Renal cortical epithelial cell (primary cell): ENCODE measurements around the gene OVAAL. TPM values are rescaled to one million over a fixed set of nuclear protein-coding genes. Genes with fewer than 3 reads are reported as not detected.

Experiments used
- DNase-seq: peaks from one replicate; pipeline ENCODE4 v3.0.0-alpha.2; 2011; ENCODE audit warnings: low read depth
- total RNA-seq: library from RNA; depleted of rRNA; stranded (reverse); fragments of >200 nt; gene quantifications from 2 replicates; pipeline ENCODE4 v1.2.3, GENCODE V29; 2014

Gene OVAAL
- total RNA-seq, 1 donor from 2014 or later, result not detected

DNA sequence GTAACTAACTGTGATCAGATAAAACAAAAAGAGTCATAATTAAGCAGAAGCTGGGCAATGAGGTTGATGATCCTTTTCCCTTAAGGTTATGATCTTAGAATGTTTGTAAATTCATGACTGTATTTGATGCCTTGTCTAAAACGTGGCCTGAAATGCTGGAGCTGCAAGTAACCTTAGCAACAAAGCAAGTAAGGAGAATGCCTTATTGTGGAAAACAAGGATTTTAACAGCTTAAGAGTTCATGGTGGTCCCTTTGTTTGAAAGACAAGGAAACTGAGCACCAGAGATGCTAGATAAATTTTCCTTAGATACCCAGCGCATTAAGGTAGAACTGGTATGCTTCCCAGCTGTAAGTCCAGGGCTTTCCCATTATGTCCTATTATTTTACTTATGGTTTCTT lies 47.4 kb downstream of the OVAAL start:
- no peak for DNase-seq

DNA sequence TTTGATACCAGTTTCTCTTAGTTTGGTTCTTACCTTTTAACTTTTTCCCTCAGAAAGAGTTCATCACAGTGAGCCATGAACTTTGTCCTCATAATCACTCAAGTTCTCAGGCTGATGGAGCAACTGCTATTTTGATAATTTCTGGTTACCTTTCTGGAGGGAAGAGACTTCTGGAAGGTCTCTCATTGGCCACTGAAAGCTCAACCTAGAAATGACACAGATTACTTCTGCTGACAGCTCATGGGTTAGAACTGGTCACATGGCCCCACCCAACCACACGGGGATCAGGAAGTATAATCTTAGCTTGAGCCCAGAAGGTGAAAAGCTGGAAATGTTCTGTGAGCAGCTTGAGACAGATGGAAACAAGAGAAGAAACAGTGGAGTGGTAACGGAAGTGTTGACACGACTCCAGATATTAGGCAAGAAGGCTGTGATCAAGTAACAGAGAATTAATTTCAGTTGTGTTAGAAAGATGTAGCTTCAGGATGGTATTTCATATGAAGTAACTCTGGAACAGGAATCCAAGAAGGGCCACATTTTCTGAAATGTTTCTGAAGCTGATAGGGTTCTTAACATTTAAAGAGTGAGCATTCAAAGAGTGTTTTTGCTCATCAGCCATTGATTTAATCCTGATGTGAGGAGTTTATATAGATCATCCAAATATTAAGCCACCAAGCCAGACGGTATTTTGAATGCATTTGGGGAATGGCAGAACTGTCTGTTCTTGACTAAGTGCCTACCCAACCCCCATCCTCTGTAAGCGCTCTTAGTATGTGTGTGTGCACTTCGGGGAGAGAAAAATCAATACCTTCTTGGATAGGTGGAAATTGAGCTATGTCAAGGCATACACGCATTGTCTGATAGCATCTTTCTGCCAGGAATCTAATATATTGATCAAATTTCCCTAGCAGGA lies 51.1 kb downstream of the OVAAL start:
- no peak for DNase-seq

DNA sequence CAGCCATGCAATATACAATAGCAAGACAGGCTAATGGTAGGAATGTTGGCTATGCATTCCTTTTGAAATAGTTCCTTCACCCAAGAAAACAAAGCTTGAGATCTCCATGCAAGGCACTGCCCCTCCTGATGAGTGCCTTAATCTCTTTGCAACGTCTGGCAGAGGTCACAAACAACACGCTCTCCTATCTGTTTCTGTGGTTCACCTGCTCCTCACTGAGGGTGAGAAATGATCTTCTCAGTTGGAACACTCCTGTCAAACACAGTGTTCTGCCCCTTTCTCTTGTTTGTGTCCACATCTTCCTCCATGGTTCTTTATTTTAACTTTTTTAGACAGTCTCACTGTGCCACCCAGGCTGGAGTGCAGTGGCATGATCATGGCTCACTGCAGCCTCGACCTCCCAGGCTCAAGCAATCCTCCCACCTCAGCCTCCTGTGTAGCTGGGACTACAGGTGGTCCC lies 51.8 kb downstream of the OVAAL start:
- DNase-seq, result no peak

DNA sequence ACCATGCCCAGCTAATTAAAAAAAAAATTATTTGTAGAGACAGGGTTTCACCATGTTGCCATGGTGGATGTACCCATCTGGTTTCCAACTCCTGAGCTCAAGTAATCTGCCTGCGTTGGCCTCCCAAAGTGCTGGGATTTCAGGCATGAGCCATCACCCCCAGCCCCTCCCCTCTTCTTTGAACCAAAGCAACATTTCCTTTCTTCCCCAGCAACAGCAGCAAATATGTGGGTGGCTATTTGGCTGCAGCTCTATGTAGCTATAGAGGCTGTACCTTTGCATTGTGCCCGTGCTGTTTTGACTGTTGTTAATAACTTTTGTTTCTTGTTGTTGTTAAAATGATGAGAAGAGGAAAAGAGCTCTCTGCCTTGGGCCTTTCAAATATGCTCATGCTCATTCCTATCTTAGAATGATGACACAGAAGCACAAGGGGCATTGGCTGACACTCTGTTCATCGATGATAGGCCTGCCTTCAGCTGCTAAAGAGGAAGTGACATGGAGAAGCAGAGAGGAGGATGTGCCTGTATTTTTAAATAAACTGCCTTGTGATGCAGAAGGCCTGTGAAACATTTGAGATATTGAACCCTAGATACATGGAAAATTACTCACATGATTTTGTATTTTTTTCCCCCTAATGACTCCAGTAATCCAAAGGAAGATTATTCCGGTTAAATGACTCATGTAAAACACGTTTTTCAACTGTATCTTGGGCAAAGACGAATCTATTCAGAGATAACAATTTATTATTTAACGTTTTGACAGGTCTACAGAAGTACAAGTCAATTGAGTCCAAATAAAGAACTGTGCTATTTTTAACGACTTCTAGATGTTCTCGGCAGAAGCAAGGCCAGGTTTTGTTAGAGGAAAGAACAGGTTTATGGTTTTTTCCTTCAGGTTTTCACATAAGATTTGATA lies 52.5 kb downstream of the OVAAL start:
- no peak for DNase-seq

DNA sequence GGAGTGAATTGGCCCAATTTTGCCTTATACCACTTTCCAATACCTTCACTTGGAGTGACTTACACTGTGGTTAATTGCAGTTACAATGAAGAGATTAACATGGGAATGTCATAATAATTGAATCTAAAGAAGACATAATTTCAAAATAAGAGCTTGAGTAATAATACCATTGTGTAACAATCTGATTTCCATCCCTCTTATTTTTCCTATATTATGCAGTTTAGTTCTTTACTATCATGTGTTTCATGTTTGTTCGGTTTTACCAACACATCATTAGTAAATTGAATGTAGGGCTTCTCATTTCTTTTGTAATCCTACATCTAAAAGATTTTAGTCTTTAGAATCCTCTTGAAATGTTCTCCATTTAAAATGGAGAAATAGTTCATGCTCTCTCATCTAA lies 53.9 kb downstream of the OVAAL start:
- DNase-seq, result no peak

DNA sequence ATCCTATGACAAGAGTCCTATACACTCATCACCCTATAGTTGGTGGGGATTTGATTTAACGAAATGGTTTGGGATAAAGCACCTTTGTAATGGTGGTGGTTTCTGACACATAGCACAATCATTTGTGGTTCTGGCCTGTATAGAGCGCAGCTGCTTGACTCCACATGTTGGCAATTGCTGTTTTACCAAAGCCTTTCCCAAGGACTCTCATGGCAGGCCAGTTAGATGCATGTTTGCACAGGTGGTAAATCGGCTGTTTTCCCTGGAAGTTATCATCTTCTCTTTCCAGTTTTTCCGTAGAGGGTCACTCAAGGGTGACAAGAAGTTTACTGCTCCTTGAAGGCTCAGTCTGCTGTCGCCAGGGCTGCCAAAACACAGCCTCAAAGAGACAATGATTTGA lies 56.0 kb downstream of the OVAAL start:
- no peak for DNase-seq

DNA sequence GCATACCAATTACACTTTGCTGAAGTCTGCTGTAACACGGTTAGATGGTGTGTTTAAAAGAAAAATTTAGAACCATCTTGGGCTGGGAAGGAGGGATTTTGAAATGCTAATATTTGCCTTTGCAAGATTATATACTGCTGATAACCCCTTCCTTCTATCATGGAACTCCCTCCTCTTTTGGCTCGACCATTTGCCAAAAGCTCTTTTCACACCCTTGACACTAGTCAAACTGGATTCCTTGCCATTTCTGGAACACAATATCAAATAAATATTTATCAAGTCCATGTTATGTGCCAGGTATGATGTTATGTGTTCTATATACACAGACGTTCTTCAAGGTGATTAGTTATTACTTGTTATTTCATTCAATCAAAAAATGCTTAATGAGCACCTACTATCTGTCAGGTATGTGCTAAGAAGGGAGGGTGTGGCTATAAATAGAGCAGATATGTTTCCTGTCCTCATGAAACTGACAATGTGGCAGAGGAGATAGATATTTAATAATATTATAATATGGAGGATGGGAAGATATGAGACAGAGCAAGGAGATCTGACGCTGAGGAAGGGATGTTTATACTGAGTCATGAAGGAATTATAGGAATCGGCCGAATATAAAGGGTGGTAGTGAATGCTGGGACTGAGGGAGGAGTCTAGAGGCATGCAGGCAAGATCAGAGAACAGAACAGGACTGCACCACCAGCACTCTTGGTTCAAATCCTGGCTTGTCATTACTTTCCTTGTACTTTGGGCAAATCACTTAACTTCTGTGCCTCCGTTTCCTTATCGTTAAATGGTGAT lies 56.9 kb downstream of the OVAAL start:
- DNase-seq, result no peak

Other genes with a start within 250 kb of the OVAAL start
- 41.0 and 44.3 TPM in 2 replicates for gene ACBD6, start 56.4 kb upstream of the OVAAL start, total RNA-seq
- gene XPR1, start 73.1 kb downstream of the OVAAL start, total RNA-seq, result 35.4 and 53.6 TPM in 2 replicates